Suprapubic skin (tissue), 4 donors: ENCODE results near the gene FST. TPM values are rescaled to one million over a fixed set of nuclear protein-coding genes. Genes with fewer than 3 reads are reported as not detected.

Experiments
- DNase-seq, 2 donors: peaks; one replicate each; pipeline ENCODE4 v3.0.0-alpha.2; 2019; ENCODE audit warnings: low spot score in 2 of 2
- H3K27ac ChIP-seq: fragments of 200-600 bp; sonication (generic); one replicate; pipeline ENCODE4 v1.5.1; 2019
- H3K27me3 ChIP-seq: fragments of 200-600 bp; sonication (generic); one replicate; pipeline ENCODE4 v1.5.1; 2019
- H3K36me3 ChIP-seq: fragments of 200-600 bp; sonication (generic); one replicate; pipeline ENCODE4 v1.5.1; 2019
- H3K4me1 ChIP-seq: fragments of 200-600 bp; sonication (generic); one replicate; pipeline ENCODE4 v1.5.1; 2019
- H3K4me3 ChIP-seq: fragments of 200-600 bp; sonication (generic); one replicate; pipeline ENCODE4 v1.5.1; 2019; ENCODE audit warnings: mild to moderate bottlenecking
- H3K9me3 ChIP-seq: fragments of 200-600 bp; sonication (generic); one replicate; pipeline ENCODE4 v1.5.1; 2019
- CTCF ChIP-seq, 2 donors: fragments of 200-600 bp in 1 of 2; fragments of 450-650 bp in 1 of 2; sonication (generic) in 1 of 2; IDR thresholded peaks; one replicate each; pipeline ENCODE4 v1.5.1; 2016 to 2019; ENCODE audit warnings: antibody characterized with exemption in 2 of 2, mild to moderate bottlenecking in 1 of 2, moderate library complexity in 1 of 2
- EP300 ChIP-seq: sonication (generic); formaldehyde crosslinking; IDR thresholded peaks from one replicate; pipeline ENCODE4 v1.6.1; 2017; ENCODE audit warnings: antibody characterized with exemption
- POLR2A ChIP-seq, 2 donors: fragments of 450-650 bp; IDR thresholded peaks; one replicate each; pipeline ENCODE4 v1.6.1; 2017; ENCODE audit warnings: antibody characterized with exemption in 2 of 2, mild to moderate bottlenecking in 2 of 2, moderate library complexity in 2 of 2
- POLR2AphosphoS5 ChIP-seq, 3 donors: sonication (generic); formaldehyde crosslinking; IDR thresholded peaks; one replicate each; pipeline ENCODE4 v1.6.1; 2017; ENCODE audit warnings: antibody characterized with exemption in 3 of 3
- WGBS: methylation state at CpG from one replicate; pipeline ENCODE4 v1.1.5; 2018; 5-methylcytosine and 5-hydroxymethylcytosine counted together
- total RNA-seq, 4 donors: library from RNA; depleted of rRNA; stranded (reverse); fragments of >200 nt; gene quantifications; one replicate each; pipeline ENCODE4 v1.1.0, GENCODE V29; 2016

FST gene
- total RNA-seq, 4 donors from 2014 or later = 6.0 to 26.4 (median 6.6) TPM

GRCh38 chr5:53512539-53512938 is 32.1 kb downstream of the FST start:
- Histone ChIP-seq H3K9me3 (peaks cover 19% of the 10 kb centered on the region), H3K4me1 (no peaks in the 10 kb centered on the region), H3K27ac (no peak overlapping the region), H3K36me3 (no peaks in the 10 kb centered on the region), H3K4me3 (no peak overlapping the region), H3K27me3 (no peaks in the 10 kb centered on the region)
- no peak for DNase-seq
- TF ChIP-seq POLR2AphosphoS5 (IDR thresholded peaks at IDR 0.05) (no peak), EP300 (no peak), POLR2A (IDR thresholded peaks at IDR 0.05) (no peak), CTCF (IDR thresholded peaks at IDR 0.05) (no peak)

- Histone ChIP-seq H3K27ac (no peak overlapping the region), H3K9me3 (no peaks in the 10 kb centered on the region), H3K36me3 (no peaks in the 10 kb centered on the region), H3K27me3 (no peaks in the 10 kb centered on the region), H3K4me1 (no peaks in the 10 kb centered on the region), H3K4me3 (no peak overlapping the region)
- 79% methylated on average over 6 of the region's 6 CpGs for WGBS
- TF ChIP-seq POLR2A (IDR thresholded peaks at IDR 0.05) = no peak
- TF ChIP-seq CTCF (IDR thresholded peaks at IDR 0.05) = no peak
- TF ChIP-seq EP300 = no peak
- TF ChIP-seq POLR2AphosphoS5 (IDR thresholded peaks at IDR 0.05) = no peak
- DNase-seq = no peak
These were observed 35.6 kb downstream of the FST start for GRCh38 chr5:53515988-53516387.

GRCh38 chr5:53520813-53521212 is 40.4 kb downstream of the FST start:
- TF ChIP-seq EP300 = no peak
- TF ChIP-seq POLR2A (IDR thresholded peaks at IDR 0.05) = no peak
- no peak for TF ChIP-seq CTCF (IDR thresholded peaks at IDR 0.05)
- no peak for TF ChIP-seq POLR2AphosphoS5 (IDR thresholded peaks at IDR 0.05)
- no peak overlapping the region for H3K4me3 ChIP-seq
- no peak for DNase-seq
- H3K36me3 ChIP-seq = no peaks in the 10 kb centered on the region
- no peaks in the 10 kb centered on the region for H3K4me1 ChIP-seq
- H3K27me3 ChIP-seq = no peaks in the 10 kb centered on the region
- H3K9me3 ChIP-seq = no peaks in the 10 kb centered on the region
- H3K27ac ChIP-seq = no peak overlapping the region

Other genes starting within 250 kb of the FST start
- 10 to 100 TPM; 64.5 to 77.8 (median 67.5) TPM for gene NDUFS4, start 80.0 kb downstream of the FST start, total RNA-seq